Pancreas (tissue), 10 donors: ENCODE results near the gene ZBTB47. TPM values are rescaled to one million over a fixed set of nuclear protein-coding genes. Genes with fewer than 3 reads are reported as not detected.

Source experiments
- ATAC-seq, 4 donors: fragments of 200-7000 bp; cut with Tn5 transposase; one replicate each; pipeline versions ENCODE4 v1.8.0 to v1.9.1; 2020; ENCODE audit warnings: mild to moderate bottlenecking in 4 of 4, moderate library complexity in 4 of 4
- DNase-seq, 6 donors: peaks; one replicate each; pipeline ENCODE4 v3.0.0-alpha.2; 2020
- FAIRE-seq: peaks from 2 replicates; lab custom pipeline; 2012; peaks lifted over from hg19 to GRCh38; lab: Jason Lieb, UNC
- H3K27ac ChIP-seq, 4 donors: fragments of 200-600 bp; sonication (generic); 1 replicate in 3 of 4; 2 replicates in 1 of 4; pipeline versions ENCODE4 v1.5.0 to v1.8.0; 2020
- H3K27me3 ChIP-seq, 4 donors: fragments of 200-600 bp; one replicate each; pipeline ENCODE4 v1.8.0; 2021
- H3K36me3 ChIP-seq, 3 donors: fragments of 200-600 bp; sonication (generic) in 1 of 3; one replicate each; pipeline versions ENCODE4 v1.5.0 to v1.8.0; 2020 to 2021
- H3K4me1 ChIP-seq, 3 donors: fragments of 200-600 bp; one replicate each; pipeline ENCODE4 v1.8.0; 2021
- H3K4me3 ChIP-seq, 4 donors: fragments of 200-600 bp; sonication (generic) in 2 of 4; one replicate each; pipeline versions ENCODE4 v1.5.0 to v1.8.0; 2020 to 2021
- H3K9me3 ChIP-seq, 4 donors: fragments of 200-600 bp; one replicate each; pipeline ENCODE4 v1.8.0; 2021
- CTCF ChIP-seq, 4 donors: fragments of 200-600 bp; sonication (generic) in 3 of 4; IDR thresholded peaks; one replicate each; pipeline versions ENCODE4 v1.5.0 to v1.8.0; 2021; ENCODE audit warnings: antibody characterized with exemption in 4 of 4
- WGBS, 2 donors: extraction: QIAGEN DNeasy Blood & Tissue Kit; methylation state at CpG; one replicate each; pipeline ENCODE4 v1.1.7; 2013; 5-methylcytosine and 5-hydroxymethylcytosine counted together
- intact Hi-C, 3 donors: fragments of 100-400 bp; cut with DNase I; formaldehyde crosslinking; loops; one replicate each; pipeline versions ENCODE4 v1.11.1 to v1.14.2; 2022
- polyA plus RNA-seq, 2 donors: library from polyadenylated mRNA; stranded (reverse); fragments of 200-250 nt; gene quantifications; one replicate each; pipeline ENCODE4 v1.2.3, GENCODE V29; 2013
- total RNA-seq, 6 donors: library from RNA; stranded (reverse); fragmentation: NEBNext Ultra II Directional in 4 of 6; extraction: Animal tissue kit (Norgen Biotek cat#: 25700) in 4 of 6; gene quantifications; one replicate each; pipeline versions ENCODE4 v1.2.1 to v1.2.4, GENCODE V29; 2021 to 2023
- donor health status: healthy with polysubstance abuse.
- donor health status: DM: no; HTN: no; CAD: no; lungs with moderate emphysema.
- donor health status: DM: no; HTN: no; CAD: no.
- donor health status: control.
- donor health status: control.
- donor health status: Bipolar disorder and iron deficiency.
- donor health status: DM: yes; HTN: yes; CAD: no.
- donor health status: DM: no; HTN: no; CAD: no.
- donor health status: DM: no; HTN: no; CAD: no.
- donor health status: DM: yes; HTN: yes; CAD: no.

Gene ZBTB47
- total and polyA plus RNA-seq, 8 donors, result 7.9 to 13.6 (median 10.2) TPM

- DNase-seq (no peak), FAIRE-seq (no peak), ATAC-seq (no peak)
- no peak overlapping the region for H3K27ac ChIP-seq
- WGBS, 2 donors, result 85 to 95% methylated on average over 1 of the region's 1 CpG
- no peaks in the 10 kb centered on the region for H3K36me3 ChIP-seq
- no peaks in the 10 kb centered on the region for H3K27me3 ChIP-seq
- no peaks in the 10 kb centered on the region for H3K9me3 ChIP-seq
- H3K4me3 ChIP-seq, result no peak overlapping the region
- intact Hi-C loops, result no loop called here
- no peak for TF ChIP-seq CTCF (IDR thresholded peaks at IDR 0.05)
- H3K4me1 ChIP-seq, result no peaks in the 10 kb centered on the region
Observed at GRCh38 chr3:42680271-42680670, 26.8 kb downstream of the ZBTB47 start.

GRCh38 chr3:42680806-42681205 lies 27.3 kb downstream of the ZBTB47 start:
- H3K9me3 ChIP-seq, result no peaks in the 10 kb centered on the region
- H3K4me3 ChIP-seq, result no peak overlapping the region
- H3K36me3 ChIP-seq, result no peaks in the 10 kb centered on the region
- H3K27ac ChIP-seq, result no peak overlapping the region
- 69 to 78% methylated on average over 4 of the region's 4 CpGs for WGBS, 2 donors
- no peaks in the 10 kb centered on the region for H3K27me3 ChIP-seq
- no peak for TF ChIP-seq CTCF (IDR thresholded peaks at IDR 0.05)
- ATAC-seq, result no peak
- DNase-seq, result no peak
- no peak for FAIRE-seq
- H3K4me1 ChIP-seq, result no peaks in the 10 kb centered on the region
- intact Hi-C loops, result no loop called here

GRCh38 chr3:42681361-42682038 lies 28.0 kb downstream of the ZBTB47 start:
- Histone ChIP-seq H3K27me3 (no peaks in the 10 kb centered on the region), H3K36me3 (no peaks in the 10 kb centered on the region), H3K27ac (no peak overlapping the region), H3K9me3 (no peaks in the 10 kb centered on the region), H3K4me1 (no peaks in the 10 kb centered on the region), H3K4me3 (no peak overlapping the region)
- WGBS, 2 donors, result 63 to 80% methylated on average over 10 of the region's 10 CpGs
- no peak for ATAC-seq
- TF ChIP-seq CTCF (IDR thresholded peaks at IDR 0.05), result no peak
- FAIRE-seq, result no peak
- intact Hi-C loops, result no loop called here
- DNase-seq, result no peak

- FAIRE-seq, result no peak
Observed at GRCh38 chr3:42682301-42683070, 29.0 kb downstream of the ZBTB47 start.

More at GRCh38 chr3:42682301-42683070, 29.0 kb downstream of the ZBTB47 start:
- DNase-seq, result no peak
- intact Hi-C loops, result no loop called here
- no peaks in the 10 kb centered on the region for H3K4me1 ChIP-seq
- WGBS, 2 donors, result 60 to 69% methylated on average over 12 of the region's 12 CpGs
- TF ChIP-seq CTCF (IDR thresholded peaks at IDR 0.05), result no peak
- H3K9me3 ChIP-seq, result no peaks in the 10 kb centered on the region
- no peak overlapping the region for H3K4me3 ChIP-seq
- H3K27me3 ChIP-seq, result no peaks in the 10 kb centered on the region
- no peaks in the 10 kb centered on the region for H3K36me3 ChIP-seq
- no peak for ATAC-seq
- H3K27ac ChIP-seq, result no peak overlapping the region
